ENCODE data around the gene ORM1. TPM values are rescaled to one million over a fixed set of nuclear protein-coding genes. Genes with fewer than 3 reads are reported as not detected.
A peak's percentile ranks its signal among the peaks of the same experiment; 100 is the strongest.

The ORM1 gene
- total RNA-seq, 1 experiment from 2014 or later: not detected

DNA sequence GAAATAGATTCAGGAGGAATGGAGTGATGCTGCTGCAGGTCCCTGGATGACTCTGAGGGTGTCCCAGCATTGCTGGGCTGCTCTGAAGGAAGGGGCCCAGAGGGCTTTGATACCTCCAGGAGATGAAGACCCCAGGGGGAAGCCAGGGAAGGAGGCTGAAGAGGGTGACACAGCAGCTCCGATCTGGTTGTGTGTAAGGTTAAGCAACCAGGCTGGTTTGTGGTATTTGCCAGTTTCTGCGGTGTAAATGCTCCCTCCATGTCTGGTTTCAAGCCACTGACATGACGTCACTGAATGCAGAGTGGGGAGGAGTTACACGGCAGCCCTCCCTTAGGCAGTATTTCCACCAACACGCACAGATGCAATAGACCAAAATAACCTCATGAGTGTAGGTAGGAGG, 40.0 kb upstream of the ORM1 start:
- intact Hi-C loops (cut with micrococcal nuclease): no loop called here
- no TSS peak for BruUV-seq (replicated peaks)
- Mint-ChIP-seq H3K4me1 (ENCODE audit: insufficient read depth, unreplicated experiment) (peaks cover 41% of the 10 kb centered on the region), H3K36me3 (ENCODE audit: insufficient read depth, unreplicated experiment) (no peaks in the 10 kb centered on the region), H3K27ac (ENCODE audit: low read depth, unreplicated experiment) (no peak overlapping the region), H3K9me3 (ENCODE audit: unreplicated experiment) (no peaks in the 10 kb centered on the region), H3K4me3 (ENCODE audit: unreplicated experiment) (no peak overlapping the region), H3K27me3 (ENCODE audit: insufficient read depth, unreplicated experiment) (no peaks in the 10 kb centered on the region)
- ChIA-PET POLR2A (no interaction called here), CTCF (interaction anchor here (1.0 to 1.6 kb wide), 2 partner anchors 9 to 176 kb away, joined by 4 to 5 read pairs; no protein-coding TSS in a partner anchor)
- peak; percentile 83 for DNase-seq (ENCODE audit: unreplicated experiment)
- TF ChIP-seq, protein P1, sequence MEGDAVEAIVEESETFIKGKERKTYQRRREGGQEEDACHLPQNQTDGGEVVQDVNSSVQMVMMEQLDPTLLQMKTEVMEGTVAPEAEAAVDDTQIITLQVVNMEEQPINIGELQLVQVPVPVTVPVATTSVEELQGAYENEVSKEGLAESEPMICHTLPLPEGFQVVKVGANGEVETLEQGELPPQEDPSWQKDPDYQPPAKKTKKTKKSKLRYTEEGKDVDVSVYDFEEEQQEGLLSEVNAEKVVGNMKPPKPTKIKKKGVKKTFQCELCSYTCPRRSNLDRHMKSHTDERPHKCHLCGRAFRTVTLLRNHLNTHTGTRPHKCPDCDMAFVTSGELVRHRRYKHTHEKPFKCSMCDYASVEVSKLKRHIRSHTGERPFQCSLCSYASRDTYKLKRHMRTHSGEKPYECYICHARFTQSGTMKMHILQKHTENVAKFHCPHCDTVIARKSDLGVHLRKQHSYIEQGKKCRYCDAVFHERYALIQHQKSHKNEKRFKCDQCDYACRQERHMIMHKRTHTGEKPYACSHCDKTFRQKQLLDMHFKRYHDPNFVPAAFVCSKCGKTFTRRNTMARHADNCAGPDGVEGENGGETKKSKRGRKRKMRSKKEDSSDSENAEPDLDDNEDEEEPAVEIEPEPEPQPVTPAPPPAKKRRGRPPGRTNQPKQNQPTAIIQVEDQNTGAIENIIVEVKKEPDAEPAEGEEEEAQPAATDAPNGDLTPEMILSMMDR (IDR thresholded peaks at IDR 0.05; ENCODE audit: unreplicated experiment): no peak

DNA sequence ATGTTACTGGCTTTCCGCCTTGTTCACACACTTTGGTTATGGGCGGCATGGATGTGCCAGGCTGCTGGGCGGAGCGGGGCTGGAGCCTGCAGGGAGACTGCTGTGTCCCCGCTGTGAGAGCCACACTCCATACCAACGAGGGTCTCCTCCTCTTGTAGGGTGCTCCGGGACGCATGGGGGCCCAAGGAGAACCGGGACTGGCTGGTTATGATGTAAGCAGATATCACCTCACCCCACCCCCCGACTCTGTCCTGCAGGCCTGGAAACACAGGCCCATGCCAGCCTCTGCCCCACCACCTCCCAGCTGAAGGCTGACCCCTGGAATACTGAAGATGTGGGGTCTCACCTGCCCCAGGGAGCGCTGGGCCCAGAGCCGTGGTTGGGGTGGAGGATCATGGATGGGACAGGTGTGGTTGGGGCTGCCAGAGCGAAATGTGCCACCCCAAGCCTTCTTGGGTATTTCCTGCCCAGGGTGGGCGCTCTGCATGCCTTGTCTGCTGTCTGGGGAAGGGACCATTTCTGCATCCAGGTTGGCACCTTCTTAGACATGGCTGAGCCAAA, 39.3 kb upstream of the ORM1 start:
- Mint-ChIP-seq H3K27me3 (ENCODE audit: insufficient read depth, unreplicated experiment) (no peaks in the 10 kb centered on the region), H3K36me3 (ENCODE audit: insufficient read depth, unreplicated experiment) (no peaks in the 10 kb centered on the region), H3K9me3 (ENCODE audit: unreplicated experiment) (no peaks in the 10 kb centered on the region), H3K27ac (ENCODE audit: low read depth, unreplicated experiment) (peak overlapping the region; percentile 28), H3K4me1 (ENCODE audit: insufficient read depth, unreplicated experiment) (peaks cover 40% of the 10 kb centered on the region), H3K4me3 (ENCODE audit: unreplicated experiment) (no peak overlapping the region)
- BruUV-seq (replicated peaks): no TSS peak
- intact Hi-C loops (cut with micrococcal nuclease): no loop called here
- CTCF ChIA-PET: interaction anchor here (0.6 to 4.0 kb wide), 3 partner anchors 19 to 339 kb away, joined by 3 to 17 read pairs (median 4); no protein-coding TSS in a partner anchor
- no peak for DNase-seq (ENCODE audit: unreplicated experiment)
- POLR2A ChIA-PET: interaction anchor here (0.6 kb wide), 1 partner anchor 405 kb away, joined by 3 read pairs; no protein-coding TSS in a partner anchor
- TF ChIP-seq, protein P1 (IDR thresholded peaks at IDR 0.05; ENCODE audit: unreplicated experiment): no peak

DNA sequence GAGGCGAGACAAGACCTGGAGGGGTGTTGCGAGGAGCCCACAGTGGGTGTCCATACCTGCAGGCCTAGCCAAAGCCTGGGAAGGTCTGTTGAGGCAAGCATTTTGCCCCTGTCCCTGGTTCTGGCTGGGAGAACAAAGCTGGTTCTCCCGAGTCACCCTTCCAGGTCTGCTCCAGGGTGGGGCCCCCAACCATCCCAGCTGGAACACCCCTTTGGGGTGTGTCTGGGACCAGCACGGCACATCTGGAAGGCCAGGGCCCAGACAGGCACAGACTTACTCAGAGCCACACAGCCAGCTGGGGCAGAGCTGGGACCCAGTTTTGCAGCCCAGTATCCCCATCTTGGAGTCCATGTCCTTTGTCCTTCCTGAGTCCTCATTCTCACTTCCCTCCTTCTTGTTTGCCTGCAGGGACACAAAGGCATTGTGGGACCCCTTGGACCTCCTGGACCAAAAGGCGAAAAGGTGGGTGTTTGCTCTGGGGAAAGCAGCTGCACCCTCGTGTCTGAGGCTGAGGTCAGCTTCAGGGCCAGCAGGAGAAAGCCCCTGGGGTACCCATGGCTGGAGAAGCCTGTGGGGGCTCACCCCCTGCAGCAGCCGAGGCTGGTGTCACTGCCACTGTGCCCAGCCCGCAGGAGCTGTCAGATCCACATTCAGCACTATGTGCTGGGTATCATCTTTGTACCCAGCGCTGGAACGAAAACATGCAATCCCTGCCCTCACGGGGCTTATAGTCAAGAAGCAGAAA, 38.4 kb upstream of the ORM1 start:
- intact Hi-C loops (cut with micrococcal nuclease): no loop called here
- no peak for DNase-seq (ENCODE audit: unreplicated experiment)
- H3K4me1 Mint-ChIP-seq (ENCODE audit: insufficient read depth, unreplicated experiment): peaks cover 31% of the 10 kb centered on the region
- no peaks in the 10 kb centered on the region for H3K36me3 Mint-ChIP-seq (ENCODE audit: insufficient read depth, unreplicated experiment)
- H3K4me3 Mint-ChIP-seq (ENCODE audit: unreplicated experiment): no peak overlapping the region
- TF ChIP-seq, protein P1 (IDR thresholded peaks at IDR 0.05; ENCODE audit: unreplicated experiment): no peak
- ChIA-PET CTCF (interaction anchor here (0.6 to 4.0 kb wide), 2 partner anchors 99 to 177 kb away, joined by 3 to 17 read pairs; no protein-coding TSS in a partner anchor), POLR2A (no interaction called here)
- peak overlapping the region; percentile 28 for H3K27ac Mint-ChIP-seq (ENCODE audit: low read depth, unreplicated experiment)
- BruUV-seq (replicated peaks): no TSS peak
- no peaks in the 10 kb centered on the region for H3K27me3 Mint-ChIP-seq (ENCODE audit: insufficient read depth, unreplicated experiment)
- no peaks in the 10 kb centered on the region for H3K9me3 Mint-ChIP-seq (ENCODE audit: unreplicated experiment)

DNA sequence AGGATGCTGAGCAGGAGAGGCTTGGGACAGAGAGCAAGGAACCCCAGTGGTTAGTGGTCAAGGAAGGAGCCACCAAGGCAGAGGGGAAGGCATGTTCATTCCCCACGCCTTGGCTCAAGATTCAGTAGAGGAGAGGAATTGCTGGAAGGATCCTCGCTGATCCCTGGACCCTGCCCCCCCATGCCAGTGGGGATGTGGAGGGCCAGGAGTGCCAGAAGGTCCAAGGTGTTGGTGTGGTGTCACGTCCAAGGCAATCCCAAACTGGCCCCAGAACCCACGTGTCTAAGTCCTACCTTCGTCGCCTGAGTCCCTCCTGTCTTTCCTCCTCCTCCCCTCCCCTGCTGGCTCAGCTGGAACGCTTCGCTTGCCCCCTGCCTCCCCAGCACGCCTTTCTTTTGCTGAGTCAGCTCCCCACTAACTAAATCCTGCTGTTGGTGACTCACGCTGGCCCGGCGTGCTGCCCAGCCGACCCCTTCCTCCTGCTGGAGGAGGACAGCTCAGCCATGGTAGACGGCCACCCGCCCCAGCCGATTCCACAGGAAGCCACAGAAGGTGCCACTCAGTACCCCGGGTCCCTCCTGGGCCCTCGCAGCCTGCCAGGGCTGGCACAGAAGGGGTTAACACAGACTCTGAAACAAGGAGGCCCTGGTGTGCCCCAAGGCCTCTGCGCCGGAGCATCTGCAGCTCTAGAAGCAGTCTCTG, 37.6 kb upstream of the ORM1 start:
- POLR2A ChIA-PET: no interaction called here
- BruUV-seq (replicated peaks): no TSS peak
- H3K9me3 Mint-ChIP-seq (ENCODE audit: unreplicated experiment): no peaks in the 10 kb centered on the region
- intact Hi-C loops (cut with micrococcal nuclease): no loop called here
- TF ChIP-seq, protein P1 (IDR thresholded peaks at IDR 0.05; ENCODE audit: unreplicated experiment): no peak
- H3K4me1 Mint-ChIP-seq (ENCODE audit: insufficient read depth, unreplicated experiment): peaks cover 30% of the 10 kb centered on the region
- CTCF ChIA-PET: interaction anchor here (0.6 to 4.2 kb wide), 9 partner anchors 9 to 203 kb away, joined by 3 to 28 read pairs (median 5); partner anchors contain the start of gene COL27A1
- H3K4me3 Mint-ChIP-seq (ENCODE audit: unreplicated experiment): no peak overlapping the region
- H3K36me3 Mint-ChIP-seq (ENCODE audit: insufficient read depth, unreplicated experiment): no peaks in the 10 kb centered on the region
- DNase-seq (ENCODE audit: unreplicated experiment): peak; percentile 68
- no peaks in the 10 kb centered on the region for H3K27me3 Mint-ChIP-seq (ENCODE audit: insufficient read depth, unreplicated experiment)
- no peak overlapping the region for H3K27ac Mint-ChIP-seq (ENCODE audit: low read depth, unreplicated experiment)
